ENCODE results near the gene EIF4G3.

- TF ChIP-seq, protein P1, sequence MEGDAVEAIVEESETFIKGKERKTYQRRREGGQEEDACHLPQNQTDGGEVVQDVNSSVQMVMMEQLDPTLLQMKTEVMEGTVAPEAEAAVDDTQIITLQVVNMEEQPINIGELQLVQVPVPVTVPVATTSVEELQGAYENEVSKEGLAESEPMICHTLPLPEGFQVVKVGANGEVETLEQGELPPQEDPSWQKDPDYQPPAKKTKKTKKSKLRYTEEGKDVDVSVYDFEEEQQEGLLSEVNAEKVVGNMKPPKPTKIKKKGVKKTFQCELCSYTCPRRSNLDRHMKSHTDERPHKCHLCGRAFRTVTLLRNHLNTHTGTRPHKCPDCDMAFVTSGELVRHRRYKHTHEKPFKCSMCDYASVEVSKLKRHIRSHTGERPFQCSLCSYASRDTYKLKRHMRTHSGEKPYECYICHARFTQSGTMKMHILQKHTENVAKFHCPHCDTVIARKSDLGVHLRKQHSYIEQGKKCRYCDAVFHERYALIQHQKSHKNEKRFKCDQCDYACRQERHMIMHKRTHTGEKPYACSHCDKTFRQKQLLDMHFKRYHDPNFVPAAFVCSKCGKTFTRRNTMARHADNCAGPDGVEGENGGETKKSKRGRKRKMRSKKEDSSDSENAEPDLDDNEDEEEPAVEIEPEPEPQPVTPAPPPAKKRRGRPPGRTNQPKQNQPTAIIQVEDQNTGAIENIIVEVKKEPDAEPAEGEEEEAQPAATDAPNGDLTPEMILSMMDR (conservative IDR thresholded peaks at IDR 0.05; ENCODE audit: low read depth, low read length): no peak
- TF ChIP-seq EZH2 (IDR thresholded peaks at IDR 0.05; ENCODE audit: borderline replicate concordance, low read depth, low read length, poor library complexity, severe bottlenecking): no peak
These were observed 135.2 kb downstream of the EIF4G3 start for GRCh38 chr1:21041541-21041940.

All from A673 (cell line).